HG03175 (cell line): ENCODE results near the gene PCLO.

Source experiments
- ATAC-seq: cut with Tn5 transposase; IDR thresholded peaks from one replicate; pipeline ENCODE4 v1.9.1; 2021; ENCODE audit warnings: mild to moderate bottlenecking, moderate library complexity; ENCODE audit not compliant: unreplicated experiment

The PCLO gene

GRCh38 chr7:82841828-82842227 is 320.9 kb downstream of the PCLO start:
- no peak for ATAC-seq

- no peak for ATAC-seq
Observed at GRCh38 chr7:82840061-82840460, 322.6 kb downstream of the PCLO start.

- no peak for ATAC-seq
Observed at GRCh38 chr7:82839555-82839954, 323.1 kb downstream of the PCLO start.

- ATAC-seq: no peak
Observed at GRCh38 chr7:82839063-82839462, 323.6 kb downstream of the PCLO start.

- ATAC-seq: no peak
Observed at GRCh38 chr7:82838314-82838713, 324.4 kb downstream of the PCLO start.

- ATAC-seq: no peak
Observed at GRCh38 chr7:82823073-82823472, 339.6 kb downstream of the PCLO start.

GRCh38 chr7:82821037-82821436 is 341.6 kb downstream of the PCLO start:
- no peak for ATAC-seq

GRCh38 chr7:82818171-82818570 is 344.5 kb downstream of the PCLO start:
- ATAC-seq: no peak

GRCh38 chr7:82816272-82816671 is 346.4 kb downstream of the PCLO start:
- no peak for ATAC-seq

GRCh38 chr7:82810558-82811259 is 352.0 kb downstream of the PCLO start:
- peak; percentile 66 for ATAC-seq

GRCh38 chr7:82808633-82809032 is 354.1 kb downstream of the PCLO start:
- no peak for ATAC-seq

GRCh38 chr7:82805527-82805960 is 357.1 kb downstream of the PCLO start:
- ATAC-seq: no peak

GRCh38 chr7:82803411-82803810 is 359.3 kb downstream of the PCLO start:
- no peak for ATAC-seq

- ATAC-seq: no peak
Observed at GRCh38 chr7:82789883-82790609, 372.6 kb downstream of the PCLO start.

- ATAC-seq: no peak
Observed at GRCh38 chr7:82778021-82778420, 384.7 kb downstream of the PCLO start.

GRCh38 chr7:82762880-82763279 is 399.8 kb downstream of the PCLO start:
- no peak for ATAC-seq

- no peak for ATAC-seq
Observed at GRCh38 chr7:82760831-82761230, 401.9 kb downstream of the PCLO start.

- ATAC-seq: no peak
Observed at GRCh38 chr7:82760074-82760473, 402.6 kb downstream of the PCLO start.

GRCh38 chr7:82755705-82756551 is 406.8 kb downstream of the PCLO start:
- no peak for ATAC-seq

GRCh38 chr7:82750007-82750406 is 412.7 kb downstream of the PCLO start:
- no peak for ATAC-seq

- no peak for ATAC-seq
Observed at GRCh38 chr7:82745820-82746219, 416.9 kb downstream of the PCLO start.

GRCh38 chr7:82745117-82745516 is 417.6 kb downstream of the PCLO start:
- ATAC-seq: no peak
